Measurements from ENCODE around the gene MYPN.
A peak's percentile ranks its signal among the peaks of the same experiment; 100 is the strongest.
"Not testable (repeated sequence)": the region's sequence is repeated elsewhere in the genome, so short reads cannot be mapped to it uniquely, and the experiment has no call there.

Gene MYPN, protein sequence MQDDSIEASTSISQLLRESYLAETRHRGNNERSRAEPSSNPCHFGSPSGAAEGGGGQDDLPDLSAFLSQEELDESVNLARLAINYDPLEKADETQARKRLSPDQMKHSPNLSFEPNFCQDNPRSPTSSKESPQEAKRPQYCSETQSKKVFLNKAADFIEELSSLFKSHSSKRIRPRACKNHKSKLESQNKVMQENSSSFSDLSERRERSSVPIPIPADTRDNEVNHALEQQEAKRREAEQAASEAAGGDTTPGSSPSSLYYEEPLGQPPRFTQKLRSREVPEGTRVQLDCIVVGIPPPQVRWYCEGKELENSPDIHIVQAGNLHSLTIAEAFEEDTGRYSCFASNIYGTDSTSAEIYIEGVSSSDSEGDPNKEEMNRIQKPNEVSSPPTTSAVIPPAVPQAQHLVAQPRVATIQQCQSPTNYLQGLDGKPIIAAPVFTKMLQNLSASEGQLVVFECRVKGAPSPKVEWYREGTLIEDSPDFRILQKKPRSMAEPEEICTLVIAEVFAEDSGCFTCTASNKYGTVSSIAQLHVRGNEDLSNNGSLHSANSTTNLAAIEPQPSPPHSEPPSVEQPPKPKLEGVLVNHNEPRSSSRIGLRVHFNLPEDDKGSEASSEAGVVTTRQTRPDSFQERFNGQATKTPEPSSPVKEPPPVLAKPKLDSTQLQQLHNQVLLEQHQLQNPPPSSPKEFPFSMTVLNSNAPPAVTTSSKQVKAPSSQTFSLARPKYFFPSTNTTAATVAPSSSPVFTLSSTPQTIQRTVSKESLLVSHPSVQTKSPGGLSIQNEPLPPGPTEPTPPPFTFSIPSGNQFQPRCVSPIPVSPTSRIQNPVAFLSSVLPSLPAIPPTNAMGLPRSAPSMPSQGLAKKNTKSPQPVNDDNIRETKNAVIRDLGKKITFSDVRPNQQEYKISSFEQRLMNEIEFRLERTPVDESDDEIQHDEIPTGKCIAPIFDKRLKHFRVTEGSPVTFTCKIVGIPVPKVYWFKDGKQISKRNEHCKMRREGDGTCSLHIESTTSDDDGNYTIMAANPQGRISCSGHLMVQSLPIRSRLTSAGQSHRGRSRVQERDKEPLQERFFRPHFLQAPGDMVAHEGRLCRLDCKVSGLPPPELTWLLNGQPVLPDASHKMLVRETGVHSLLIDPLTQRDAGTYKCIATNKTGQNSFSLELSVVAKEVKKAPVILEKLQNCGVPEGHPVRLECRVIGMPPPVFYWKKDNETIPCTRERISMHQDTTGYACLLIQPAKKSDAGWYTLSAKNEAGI (N-terminal part only)

DNA sequence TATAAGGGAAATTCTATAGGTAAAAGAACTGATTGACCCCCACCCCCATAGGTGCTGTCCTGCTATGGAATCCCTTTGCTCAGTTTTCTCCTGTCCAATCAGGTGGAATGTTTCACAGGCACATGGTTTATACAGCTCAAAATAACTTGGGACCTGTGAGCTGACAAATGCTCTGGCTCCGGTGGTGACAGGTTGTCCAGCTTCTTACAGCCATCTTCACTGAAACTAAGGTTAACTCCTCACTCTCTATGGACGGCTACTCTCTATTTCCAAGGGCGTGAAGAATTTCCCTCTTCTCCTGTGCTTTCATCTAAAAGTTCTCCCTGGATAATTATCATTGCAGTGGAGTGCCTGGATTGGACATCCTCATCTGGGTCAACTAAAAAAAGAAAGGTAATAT, at the start of gene MYPN:
TSS of gene MYPN (plus strand) at position 158 of the 400 bp plus-strand sequence. CDS start 11,951 bp downstream, outside the sequence.
- Histone ChIP-seq H3K9me3 (ENCODE audit: control insufficient read depth, low read length) (no peaks in the 10 kb centered on the region), H3K4me3 (ENCODE audit: low read length) (no peak within 1 kb of the TSS), H3K36me3 (ENCODE audit: control insufficient read depth, insufficient read depth, low read length, severe bottlenecking) (no peaks in the 10 kb centered on the region), H3K4me1 (ENCODE audit: control insufficient read depth, insufficient read depth, low read length) (peaks cover 8% of the 10 kb centered on the region), H3K27me3 (replicated peaks; ENCODE audit: control insufficient read depth, insufficient read depth, low read length) (no peaks in the 10 kb centered on the region), H3K9ac (ENCODE audit: low read length) (no peak within 1 kb of the TSS)
- DNase-seq (ENCODE audit: low read depth): no peak

DNA sequence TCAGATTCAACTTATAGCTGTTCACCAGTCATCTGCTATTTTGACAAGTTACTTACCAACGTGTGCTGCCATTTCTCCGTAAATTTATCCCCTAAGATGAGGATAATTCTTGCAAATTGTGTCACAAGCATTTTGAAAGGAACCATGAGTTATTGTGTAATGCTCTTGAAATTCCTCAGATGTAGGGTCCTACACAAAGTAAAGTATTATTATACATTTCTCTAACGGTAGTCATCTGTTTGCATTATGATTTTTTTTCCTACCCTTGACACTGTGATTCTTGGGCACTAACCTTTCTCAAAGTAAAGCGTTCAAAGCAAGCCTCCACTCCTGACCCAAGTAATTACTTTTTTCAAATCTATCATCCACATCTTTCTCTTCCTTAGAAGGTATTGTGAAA, 42.3 kb upstream of the MYPN start:
- DNase-seq (ENCODE audit: low read depth): peak; percentile 37
- Histone ChIP-seq H3K4me3 (ENCODE audit: low read length) (peak overlapping the region; percentile 14), H3K9ac (ENCODE audit: low read length) (no peak overlapping the region), H3K4me1 (ENCODE audit: control insufficient read depth, insufficient read depth, low read length) (peaks cover 37% of the 10 kb centered on the region), H3K9me3 (ENCODE audit: control insufficient read depth, low read length) (no peaks in the 10 kb centered on the region), H3K36me3 (ENCODE audit: control insufficient read depth, insufficient read depth, low read length, severe bottlenecking) (peaks cover 39% of the 10 kb centered on the region), H3K27me3 (replicated peaks; ENCODE audit: control insufficient read depth, insufficient read depth, low read length) (no peaks in the 10 kb centered on the region)

DNA sequence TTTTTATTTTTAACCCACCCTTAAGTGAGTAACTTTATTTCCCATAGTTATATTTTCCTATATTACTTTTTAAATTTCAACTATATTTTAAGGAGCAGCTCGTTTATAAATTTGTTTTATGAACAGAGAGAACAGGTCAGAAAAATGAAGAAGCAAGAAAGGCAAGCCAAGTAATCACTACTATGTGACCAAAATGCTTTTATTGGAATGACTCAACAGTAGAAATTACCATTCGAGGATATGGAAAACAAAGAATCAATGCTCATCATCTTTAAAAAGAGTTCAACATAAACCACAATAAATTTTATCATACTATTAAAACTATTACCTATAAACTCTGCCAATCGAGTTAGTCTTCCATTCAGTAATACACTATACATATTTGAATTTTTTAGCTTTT, 41.8 kb upstream of the MYPN start:
- Histone ChIP-seq H3K4me1 (ENCODE audit: control insufficient read depth, insufficient read depth, low read length) (peaks cover 42% of the 10 kb centered on the region), H3K36me3 (ENCODE audit: control insufficient read depth, insufficient read depth, low read length, severe bottlenecking) (peaks cover 35% of the 10 kb centered on the region), H3K4me3 (ENCODE audit: low read length) (no peak overlapping the region), H3K9ac (ENCODE audit: low read length) (no peak overlapping the region), H3K27me3 (replicated peaks; ENCODE audit: control insufficient read depth, insufficient read depth, low read length) (no peaks in the 10 kb centered on the region), H3K9me3 (ENCODE audit: control insufficient read depth, low read length) (no peaks in the 10 kb centered on the region)
- no peak for DNase-seq (ENCODE audit: low read depth)

DNA sequence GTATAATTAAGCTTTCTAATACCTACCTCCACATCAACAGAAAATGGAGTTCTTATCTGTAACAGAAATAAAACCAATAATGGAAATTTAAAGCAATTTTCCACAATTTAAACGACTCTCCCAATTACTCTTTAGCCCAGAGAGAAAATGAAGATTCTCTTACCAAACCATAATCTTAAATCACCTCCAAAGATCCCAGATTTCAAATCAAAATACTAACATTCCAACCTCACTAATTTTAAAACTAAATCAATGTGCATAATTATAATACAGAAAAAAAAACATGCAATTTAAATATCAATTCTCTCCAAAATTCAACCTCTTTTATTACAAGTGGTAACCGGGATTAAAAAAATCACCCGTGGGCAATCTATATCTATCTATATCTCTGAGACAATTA, 35.7 kb upstream of the MYPN start:
- H3K36me3 ChIP-seq (ENCODE audit: control insufficient read depth, insufficient read depth, low read length, severe bottlenecking): peaks cover 10% of the 10 kb centered on the region
- peak overlapping the region; percentile 98 for H3K9ac ChIP-seq (ENCODE audit: low read length)
- no peaks in the 10 kb centered on the region for H3K27me3 ChIP-seq (replicated peaks; ENCODE audit: control insufficient read depth, insufficient read depth, low read length)
- H3K4me3 ChIP-seq (ENCODE audit: low read length): peak overlapping the region; percentile 99
- H3K9me3 ChIP-seq (ENCODE audit: control insufficient read depth, low read length): no peaks in the 10 kb centered on the region
- no peak for DNase-seq (ENCODE audit: low read depth)
- H3K4me1 ChIP-seq (ENCODE audit: control insufficient read depth, insufficient read depth, low read length): peaks cover 38% of the 10 kb centered on the region

DNA sequence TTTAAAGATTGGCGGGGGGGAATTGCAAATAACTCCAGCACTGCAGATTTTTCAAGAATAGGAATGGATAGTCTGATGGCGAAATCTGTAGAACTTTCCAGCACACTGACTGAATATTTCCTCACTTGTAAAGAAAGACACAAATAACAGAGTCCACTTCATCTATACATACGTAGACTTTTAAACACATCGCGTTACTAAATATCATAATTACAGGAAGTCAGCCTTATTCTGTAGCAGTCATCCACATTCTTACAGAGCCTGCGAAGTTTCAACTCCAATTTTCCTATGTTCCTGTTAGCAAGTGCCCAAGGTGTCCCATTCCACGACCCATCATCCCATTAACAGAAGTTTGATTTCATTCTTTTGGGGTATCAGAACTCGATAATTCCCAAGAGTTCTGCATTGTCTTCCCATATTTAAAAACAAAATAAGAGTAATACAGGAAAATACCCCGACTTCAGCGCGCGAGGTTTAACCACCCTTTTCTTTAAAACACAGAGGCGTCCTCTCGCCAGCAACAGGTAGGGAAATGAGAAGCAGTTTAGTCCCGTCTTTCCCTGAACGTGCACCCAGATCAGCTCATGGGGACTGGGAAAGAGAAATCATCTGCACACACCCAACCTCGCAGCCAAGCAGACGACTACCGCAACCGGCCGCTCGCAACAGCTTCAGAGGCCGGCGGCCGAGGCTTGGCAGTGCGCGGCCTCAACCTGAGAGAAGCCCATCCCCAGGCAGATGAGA, 35.1 kb upstream of the MYPN start:
- peaks cover 4% of the 10 kb centered on the region for H3K36me3 ChIP-seq (ENCODE audit: control insufficient read depth, insufficient read depth, low read length, severe bottlenecking)
- peak; percentile 63 for DNase-seq (ENCODE audit: low read depth)
- H3K9me3 ChIP-seq (ENCODE audit: control insufficient read depth, low read length): no peaks in the 10 kb centered on the region
- peaks cover 36% of the 10 kb centered on the region for H3K4me1 ChIP-seq (ENCODE audit: control insufficient read depth, insufficient read depth, low read length)
- peak overlapping the region; percentile 99 for H3K4me3 ChIP-seq (ENCODE audit: low read length)
- no peaks in the 10 kb centered on the region for H3K27me3 ChIP-seq (replicated peaks; ENCODE audit: control insufficient read depth, insufficient read depth, low read length)
- peak overlapping the region; percentile 98 for H3K9ac ChIP-seq (ENCODE audit: low read length)

DNA sequence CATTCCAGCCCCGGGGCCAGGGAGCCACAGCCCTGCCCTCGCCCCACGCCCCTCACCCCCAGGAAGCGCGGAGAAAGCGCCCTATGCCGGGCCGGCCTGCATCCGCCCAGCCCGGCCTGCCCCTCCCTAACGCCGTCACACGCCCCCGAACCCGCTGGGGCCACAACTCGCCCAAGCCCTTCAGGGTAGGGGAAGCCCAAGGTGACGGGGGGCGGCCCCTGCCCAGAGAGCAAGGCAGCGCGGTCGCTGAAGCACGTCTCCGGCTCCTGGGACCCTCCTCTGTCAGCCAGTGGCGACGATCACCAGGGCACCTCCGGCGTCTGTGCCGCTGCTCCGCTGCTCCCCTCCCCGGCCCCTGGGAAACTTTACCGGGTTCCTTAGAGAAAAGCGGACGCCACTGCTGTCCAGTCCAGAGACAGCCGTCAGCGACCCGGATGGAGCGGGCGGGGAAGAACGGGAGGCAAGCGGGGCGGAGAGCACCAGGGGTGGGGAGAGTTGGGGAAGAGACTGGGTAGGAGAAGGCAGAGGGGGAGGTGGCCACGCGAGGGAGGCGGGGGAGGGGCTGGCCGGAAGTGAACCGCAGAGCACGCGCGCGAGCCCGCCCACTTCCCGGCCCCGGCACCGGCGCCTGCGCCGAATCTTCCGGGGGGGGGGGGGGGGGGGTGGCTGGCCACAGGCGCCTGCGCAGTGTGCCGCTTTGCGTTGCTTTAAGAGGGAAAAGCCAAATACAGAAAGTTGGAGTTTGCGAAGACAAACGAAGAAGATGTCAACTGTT, 34.3 kb upstream of the MYPN start, which contains the start of gene HERC4:
TSS of gene HERC4 (minus strand) at position 509 of the 775 bp plus-strand sequence. CDS start 2,175 bp downstream, outside the sequence.
- no peaks in the 10 kb centered on the region for H3K27me3 ChIP-seq (replicated peaks; ENCODE audit: control insufficient read depth, insufficient read depth, low read length)
- DNase-seq (ENCODE audit: low read depth): peak; percentile 98
- H3K9ac ChIP-seq (ENCODE audit: low read length): peak within 1 kb of the TSS; percentile 98
- H3K4me1 ChIP-seq (ENCODE audit: control insufficient read depth, insufficient read depth, low read length): peaks cover 29% of the 10 kb centered on the region
- no peaks in the 10 kb centered on the region for H3K9me3 ChIP-seq (ENCODE audit: control insufficient read depth, low read length)
- H3K36me3 ChIP-seq (ENCODE audit: control insufficient read depth, insufficient read depth, low read length, severe bottlenecking): no peaks in the 10 kb centered on the region
- peak within 1 kb of the TSS; percentile 99 for H3K4me3 ChIP-seq (ENCODE audit: low read length)

DNA sequence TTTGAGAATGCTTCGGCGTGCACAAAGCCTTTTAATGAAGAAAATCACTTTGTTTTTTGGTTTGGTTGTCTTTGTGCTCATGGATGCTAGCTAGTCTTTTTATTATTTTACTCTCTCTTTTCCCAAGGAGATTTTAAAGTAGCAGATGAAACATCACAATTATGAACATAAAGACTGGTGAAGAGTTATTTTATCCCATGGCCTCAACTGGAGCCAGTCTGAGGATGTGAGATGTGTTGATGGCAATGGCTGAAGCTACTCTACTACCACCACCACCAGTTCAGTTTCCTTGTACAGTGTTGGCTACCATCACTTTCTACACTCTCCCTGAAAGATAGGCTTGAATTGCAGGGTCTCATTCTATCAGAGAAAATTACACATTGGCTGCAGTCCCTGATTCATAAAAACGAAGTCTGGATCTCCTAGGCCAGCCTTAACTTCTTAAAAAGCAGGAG, 33.7 kb upstream of the MYPN start:
- no peaks in the 10 kb centered on the region for H3K27me3 ChIP-seq (replicated peaks; ENCODE audit: control insufficient read depth, insufficient read depth, low read length)
- peaks cover 27% of the 10 kb centered on the region for H3K4me1 ChIP-seq (ENCODE audit: control insufficient read depth, insufficient read depth, low read length)
- DNase-seq (ENCODE audit: low read depth): no peak
- H3K9me3 ChIP-seq (ENCODE audit: control insufficient read depth, low read length): no peaks in the 10 kb centered on the region
- H3K9ac ChIP-seq (ENCODE audit: low read length): peak overlapping the region; percentile 77
- no peaks in the 10 kb centered on the region for H3K36me3 ChIP-seq (ENCODE audit: control insufficient read depth, insufficient read depth, low read length, severe bottlenecking)
- H3K4me3 ChIP-seq (ENCODE audit: low read length): peak overlapping the region; percentile 76

DNA sequence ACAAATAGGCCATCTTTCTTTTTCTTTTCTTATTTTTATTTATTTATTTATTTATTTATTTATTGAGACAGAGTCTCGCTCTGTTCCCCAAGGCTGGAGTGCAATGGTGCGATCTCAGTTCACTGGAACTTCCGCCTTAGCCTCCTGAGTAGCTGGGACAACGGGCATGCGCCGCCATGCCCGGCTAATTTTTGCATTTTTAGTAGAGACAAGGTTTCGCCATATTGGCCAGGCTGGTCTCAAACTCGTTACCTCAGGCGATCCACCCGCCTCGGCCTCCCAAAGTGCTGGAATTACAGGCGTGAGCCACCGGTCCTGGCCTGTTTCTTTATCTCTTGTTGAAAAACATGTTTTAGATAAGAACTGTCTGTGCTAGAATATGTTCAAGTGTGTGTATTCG, 33.2 kb upstream of the MYPN start:
- not testable (repeated sequence) for H3K9ac ChIP-seq (ENCODE audit: low read length); DNase-seq (ENCODE audit: low read depth); H3K9me3 ChIP-seq (ENCODE audit: control insufficient read depth, low read length); H3K27me3 ChIP-seq (replicated peaks; ENCODE audit: control insufficient read depth, insufficient read depth, low read length); H3K4me3 ChIP-seq (ENCODE audit: low read length); H3K36me3 ChIP-seq (ENCODE audit: control insufficient read depth, insufficient read depth, low read length, severe bottlenecking)
- H3K4me1 ChIP-seq (ENCODE audit: control insufficient read depth, insufficient read depth, low read length): peaks cover 22% of the 10 kb centered on the region

DNA sequence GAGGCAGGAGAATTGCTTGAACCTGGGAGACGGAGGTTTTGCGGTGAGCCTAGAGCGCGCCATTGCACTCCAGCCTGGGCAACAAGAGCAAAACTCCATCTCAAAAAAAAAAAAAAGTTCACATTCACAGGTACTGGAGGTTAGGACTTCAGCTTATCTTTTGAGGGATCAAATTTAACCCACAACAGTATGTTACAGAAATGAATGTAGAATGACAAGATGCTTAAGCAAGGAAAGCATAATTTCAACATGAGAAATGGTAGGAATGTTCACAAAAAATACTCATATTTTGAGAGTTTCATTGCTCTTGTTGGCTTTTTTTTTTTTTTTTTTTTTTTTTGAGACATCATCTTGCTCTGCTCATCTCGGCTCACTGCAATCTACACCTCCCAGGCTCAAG, 32.3 kb upstream of the MYPN start:
- no peak for DNase-seq (ENCODE audit: low read depth)
- H3K36me3 ChIP-seq (ENCODE audit: control insufficient read depth, insufficient read depth, low read length, severe bottlenecking): no peaks in the 10 kb centered on the region
- H3K4me3 ChIP-seq (ENCODE audit: low read length): no peak overlapping the region
- H3K4me1 ChIP-seq (ENCODE audit: control insufficient read depth, insufficient read depth, low read length): peaks cover 13% of the 10 kb centered on the region
- H3K9me3 ChIP-seq (ENCODE audit: control insufficient read depth, low read length): no peaks in the 10 kb centered on the region
- H3K27me3 ChIP-seq (replicated peaks; ENCODE audit: control insufficient read depth, insufficient read depth, low read length): no peaks in the 10 kb centered on the region
- H3K9ac ChIP-seq (ENCODE audit: low read length): no peak overlapping the region

DNA sequence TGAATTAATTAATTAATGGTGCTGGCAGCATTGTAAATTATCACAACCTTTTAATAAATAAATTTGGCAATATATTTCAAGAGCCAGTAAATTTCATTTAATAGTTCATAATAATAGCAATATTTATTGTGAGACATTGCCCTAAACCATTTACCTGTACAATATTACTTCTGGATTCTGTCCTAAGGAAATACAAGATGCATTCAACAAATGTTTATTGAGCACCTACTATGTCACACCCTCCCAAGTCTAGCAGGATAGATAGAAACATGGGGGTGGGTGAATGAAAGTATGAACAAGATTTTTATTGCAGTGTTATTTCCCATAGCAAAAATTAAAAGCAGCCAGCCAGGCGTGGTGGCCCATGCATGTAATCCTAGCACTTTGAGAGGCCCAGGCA, 29.9 kb upstream of the MYPN start:
- Histone ChIP-seq H3K9ac (ENCODE audit: low read length) (no peak overlapping the region), H3K4me1 (ENCODE audit: control insufficient read depth, insufficient read depth, low read length) (peaks cover 21% of the 10 kb centered on the region), H3K27me3 (replicated peaks; ENCODE audit: control insufficient read depth, insufficient read depth, low read length) (no peaks in the 10 kb centered on the region), H3K9me3 (ENCODE audit: control insufficient read depth, low read length) (no peaks in the 10 kb centered on the region), H3K4me3 (ENCODE audit: low read length) (no peak overlapping the region), H3K36me3 (ENCODE audit: control insufficient read depth, insufficient read depth, low read length, severe bottlenecking) (no peaks in the 10 kb centered on the region)
- no peak for DNase-seq (ENCODE audit: low read depth)

Data from adipocyte (in vitro differentiated cells).